ENCODE results near the gene IRS1. TPM values are rescaled to one million over a fixed set of nuclear protein-coding genes. Genes with fewer than 3 reads are reported as not detected.

The IRS1 gene
- total RNA-seq, 4 donors from 2014 or later: 11.9 to 29.6 (median 13.2) TPM

GRCh38 chr2:226838722-226839121 lies 39.1 kb upstream of the IRS1 start:
- TF ChIP-seq CTCF (IDR thresholded peaks at IDR 0.05; ENCODE audit: low read depth): no peak

DNA sequence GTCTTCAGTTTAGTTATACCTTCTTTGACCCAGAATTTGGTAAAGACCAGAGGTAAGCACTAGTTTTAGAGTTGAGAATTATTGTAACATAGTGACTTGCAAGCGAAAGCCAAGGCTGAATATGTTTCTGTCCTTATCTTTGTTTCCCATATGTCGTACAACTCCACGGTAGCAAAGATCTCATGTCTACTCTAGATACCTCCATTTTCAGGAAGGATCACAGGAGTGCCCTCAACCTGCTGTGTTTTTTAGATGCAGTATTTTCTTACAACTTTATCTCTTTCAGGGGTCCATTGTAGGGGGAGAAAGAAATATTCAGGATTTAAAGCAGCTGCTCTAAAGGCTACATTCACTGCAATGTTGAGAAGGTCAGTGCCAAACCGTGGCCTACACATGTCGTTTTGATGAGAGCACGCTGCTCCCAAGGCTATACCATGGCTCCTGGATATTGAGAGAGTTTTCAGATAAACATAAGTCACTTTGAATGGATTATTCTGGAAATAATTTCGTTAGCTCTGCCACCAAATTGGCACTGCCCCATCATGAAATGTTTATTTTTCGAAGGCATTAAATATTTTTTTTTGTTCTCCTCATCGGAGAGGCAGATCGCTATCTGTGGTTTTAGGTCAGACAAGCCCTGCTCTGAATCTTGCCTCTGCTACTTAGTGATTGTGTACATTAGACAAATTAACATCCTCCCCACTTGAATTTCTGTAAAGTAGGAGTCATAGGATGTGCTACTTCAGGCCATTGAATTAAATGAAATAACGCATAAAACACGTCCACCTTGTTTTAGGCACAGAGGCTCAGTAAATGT lies 38.4 kb upstream of the IRS1 start:
- no peak for TF ChIP-seq CTCF (IDR thresholded peaks at IDR 0.05; ENCODE audit: low read depth)

GRCh38 chr2:226837334-226837733 lies 37.7 kb upstream of the IRS1 start:
- no peak for TF ChIP-seq CTCF (IDR thresholded peaks at IDR 0.05; ENCODE audit: low read depth)

DNA sequence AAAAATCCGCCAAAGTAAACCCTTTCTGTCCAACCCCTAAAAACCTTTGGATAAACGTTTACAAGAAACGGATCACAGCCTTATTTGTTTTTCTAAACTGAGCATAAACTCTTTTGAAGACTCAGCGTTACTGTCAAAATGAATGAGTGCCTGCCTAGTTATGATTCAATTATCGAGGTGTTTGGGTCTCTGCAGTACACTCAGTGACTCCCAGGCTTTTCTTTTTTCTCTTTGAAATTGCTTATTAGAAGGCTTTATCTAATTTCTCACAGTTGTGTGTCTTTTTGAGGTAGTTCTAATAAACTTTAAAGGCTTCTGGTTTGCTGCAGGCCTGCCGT lies 36.9 kb upstream of the IRS1 start:
- no peak for TF ChIP-seq CTCF (IDR thresholded peaks at IDR 0.05; ENCODE audit: low read depth)

GRCh38 chr2:226835796-226836547 lies 36.4 kb upstream of the IRS1 start, which contains the start of gene RHBDD1:
Gene RHBDD1 (plus strand): TSS chr2:226836054. CDS start chr2:226864694, 28,640 bp downstream.
- TF ChIP-seq CTCF (IDR thresholded peaks at IDR 0.05; ENCODE audit: low read depth): no peak

DNA sequence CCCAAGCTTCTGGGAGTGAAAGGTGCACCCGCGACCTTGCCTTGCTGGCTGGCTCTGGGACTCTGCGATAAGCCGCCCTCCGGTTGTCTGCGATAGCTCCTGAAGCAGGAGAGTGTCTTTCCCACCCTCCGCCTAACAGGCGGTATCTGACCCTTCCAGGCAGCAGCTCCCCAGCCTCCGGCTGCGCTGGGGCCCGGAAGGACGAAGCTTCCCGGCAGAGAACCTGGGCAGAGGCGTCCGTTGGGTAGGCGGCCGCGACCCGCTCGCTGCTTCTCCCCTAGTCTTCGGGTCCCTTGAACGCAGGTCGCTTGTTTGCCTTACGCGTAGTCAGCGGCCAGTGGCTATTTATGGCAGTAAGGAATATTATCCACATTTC lies 35.8 kb upstream of the IRS1 start:
- no peak for TF ChIP-seq CTCF (IDR thresholded peaks at IDR 0.05; ENCODE audit: low read depth)

GRCh38 chr2:226832061-226832460 lies 32.4 kb upstream of the IRS1 start:
- TF ChIP-seq CTCF (IDR thresholded peaks at IDR 0.05; ENCODE audit: low read depth): no peak

All from subcutaneous adipose tissue (tissue), 4 donors.